Hepatic stellate cell (primary cell): Measurements from ENCODE around the gene CIDEC.
"Not testable (repeated sequence)": the region's sequence is repeated elsewhere in the genome, so short reads cannot be mapped to it uniquely, and the experiment has no call there.

Experiments
- DNase-seq: peaks from one replicate; pipeline ENCODE4 v3.0.0; 2011; ENCODE audit warnings: low spot score

CIDEC gene

DNA sequence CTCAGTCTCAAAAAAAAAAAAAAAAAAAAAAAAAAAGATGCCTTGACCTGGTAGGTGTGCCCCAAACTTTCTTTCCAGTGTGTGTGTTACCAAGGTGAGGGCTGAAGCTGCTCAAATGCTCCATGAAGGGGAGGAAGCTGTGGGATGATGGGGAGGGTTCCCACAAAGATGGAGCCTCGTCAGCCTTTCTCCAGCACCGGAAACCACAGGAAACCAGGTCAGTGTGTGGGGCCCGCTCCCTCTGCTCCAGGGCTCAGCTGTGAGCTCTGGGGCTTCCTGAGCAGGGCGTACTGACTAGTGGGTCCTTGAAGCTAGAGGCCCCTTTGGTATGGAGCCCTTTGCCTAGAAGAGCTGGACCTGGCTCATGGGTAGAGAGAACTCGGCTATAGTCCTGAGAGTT lies 21.9 kb upstream of the CIDEC start:
- DNase-seq = no peak

- DNase-seq = not testable (repeated sequence)
These were observed 20.9 kb upstream of the CIDEC start for GRCh38 chr3:9900965-9901415.

GRCh38 chr3:9899289-9899791 lies 19.3 kb upstream of the CIDEC start:
- DNase-seq = no peak

DNA sequence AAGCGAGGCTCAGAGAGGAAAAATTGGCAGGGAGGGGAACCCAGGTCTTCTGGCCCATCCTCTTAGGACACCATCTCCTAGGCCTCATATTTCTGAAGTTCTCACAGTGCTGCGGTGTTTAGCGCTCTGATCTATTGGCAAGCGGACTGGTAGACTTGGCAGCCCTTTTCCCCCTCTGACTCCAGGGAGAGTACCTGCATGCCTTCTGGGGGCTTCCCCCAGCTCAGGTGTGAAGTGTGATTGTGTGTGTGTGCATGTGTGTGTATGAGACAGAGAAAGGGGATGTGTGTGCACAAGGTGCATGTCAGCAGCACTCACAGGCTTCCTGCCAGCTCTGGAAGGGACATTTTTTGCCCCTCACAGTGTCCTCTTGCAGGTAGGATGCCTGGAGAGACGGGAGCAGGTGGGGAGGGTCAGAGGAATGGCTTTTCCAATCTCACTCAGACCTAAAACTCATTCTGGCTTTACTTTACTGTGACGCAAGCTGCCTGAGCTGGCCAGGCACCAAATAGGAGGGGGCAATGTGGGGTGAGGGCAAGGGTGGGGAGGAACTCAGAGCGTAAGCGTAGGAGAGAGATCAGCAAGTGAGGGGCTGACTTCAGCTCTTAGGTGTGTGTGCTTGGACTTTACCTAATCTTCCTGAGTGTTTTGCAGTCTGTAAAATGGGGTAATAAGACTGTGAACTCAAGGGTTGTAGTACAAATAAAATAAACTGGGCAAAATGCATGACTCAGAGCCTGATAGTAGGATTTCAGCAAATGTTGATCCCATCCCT lies 18.6 kb upstream of the CIDEC start:
- DNase-seq = no peak

GRCh38 chr3:9897408-9898372 lies 17.6 kb upstream of the CIDEC start:
- no peak for DNase-seq

- DNase-seq = not testable (repeated sequence)
These were observed 16.8 kb upstream of the CIDEC start for GRCh38 chr3:9896755-9897407.

DNA sequence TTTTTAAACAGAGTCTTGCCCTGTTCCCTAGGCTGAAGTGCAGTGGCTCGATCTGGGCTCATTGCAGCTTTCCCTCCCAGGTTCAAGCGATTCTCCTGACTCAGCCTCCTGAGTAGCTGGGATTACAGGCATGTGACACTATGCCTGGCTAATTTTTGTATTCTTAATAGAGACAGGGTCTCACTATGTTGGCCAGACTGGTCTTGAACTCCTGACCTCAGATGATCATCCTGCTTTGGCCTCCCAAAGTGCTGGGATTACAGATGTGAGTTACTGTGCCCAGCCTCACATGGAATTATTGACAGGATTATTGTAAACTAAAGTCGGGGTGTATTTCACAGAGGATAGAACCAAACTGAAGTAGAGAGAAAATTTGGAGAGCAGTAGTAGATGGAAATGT lies 15.7 kb upstream of the CIDEC start:
- not testable (repeated sequence) for DNase-seq

DNA sequence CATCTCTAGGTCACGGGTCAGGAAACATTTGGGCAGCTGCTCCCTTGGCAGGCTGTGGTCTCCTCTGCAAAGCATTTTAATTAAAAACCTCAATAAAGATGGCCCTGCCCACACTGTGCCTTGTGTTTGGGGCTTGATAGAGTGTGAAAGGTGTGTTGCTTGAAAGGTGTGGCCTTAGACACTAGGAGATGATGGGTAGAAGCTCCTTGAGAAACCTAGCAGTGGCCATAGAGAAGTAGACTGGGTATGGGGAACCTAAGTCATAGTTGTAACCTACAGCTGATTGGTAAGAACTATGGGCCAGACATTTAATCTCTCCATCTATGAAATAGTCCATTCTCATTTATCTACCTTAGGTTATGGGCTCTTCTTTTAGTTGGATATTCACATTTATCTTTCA lies 13.7 kb upstream of the CIDEC start:
- DNase-seq = no peak

DNA sequence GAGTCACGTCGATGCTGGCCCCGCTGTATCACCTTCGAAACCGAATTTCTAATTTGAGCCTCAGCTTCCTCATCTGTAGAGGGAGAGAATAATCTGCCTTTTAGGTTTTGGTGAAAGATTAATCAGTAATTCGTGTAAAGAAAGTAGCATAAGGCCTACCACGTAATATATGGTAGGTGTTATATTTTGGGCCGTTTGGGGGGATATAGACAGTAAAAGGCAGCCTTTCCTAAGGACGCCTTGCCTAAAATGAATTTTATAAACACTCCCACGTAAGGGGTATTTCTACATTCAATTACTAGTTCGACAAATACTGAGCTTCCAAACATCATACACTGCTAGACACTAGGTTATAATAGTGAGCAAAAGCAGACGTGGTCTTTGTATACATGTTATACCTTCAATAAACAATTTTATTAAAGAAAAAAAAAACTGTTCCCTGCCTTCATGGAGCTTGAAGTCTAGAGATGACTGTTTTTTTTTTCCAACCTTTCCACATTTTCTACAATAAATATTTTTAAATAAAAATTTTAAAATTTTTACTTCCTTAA lies 11.1 kb upstream of the CIDEC start:
- DNase-seq = no peak

DNA sequence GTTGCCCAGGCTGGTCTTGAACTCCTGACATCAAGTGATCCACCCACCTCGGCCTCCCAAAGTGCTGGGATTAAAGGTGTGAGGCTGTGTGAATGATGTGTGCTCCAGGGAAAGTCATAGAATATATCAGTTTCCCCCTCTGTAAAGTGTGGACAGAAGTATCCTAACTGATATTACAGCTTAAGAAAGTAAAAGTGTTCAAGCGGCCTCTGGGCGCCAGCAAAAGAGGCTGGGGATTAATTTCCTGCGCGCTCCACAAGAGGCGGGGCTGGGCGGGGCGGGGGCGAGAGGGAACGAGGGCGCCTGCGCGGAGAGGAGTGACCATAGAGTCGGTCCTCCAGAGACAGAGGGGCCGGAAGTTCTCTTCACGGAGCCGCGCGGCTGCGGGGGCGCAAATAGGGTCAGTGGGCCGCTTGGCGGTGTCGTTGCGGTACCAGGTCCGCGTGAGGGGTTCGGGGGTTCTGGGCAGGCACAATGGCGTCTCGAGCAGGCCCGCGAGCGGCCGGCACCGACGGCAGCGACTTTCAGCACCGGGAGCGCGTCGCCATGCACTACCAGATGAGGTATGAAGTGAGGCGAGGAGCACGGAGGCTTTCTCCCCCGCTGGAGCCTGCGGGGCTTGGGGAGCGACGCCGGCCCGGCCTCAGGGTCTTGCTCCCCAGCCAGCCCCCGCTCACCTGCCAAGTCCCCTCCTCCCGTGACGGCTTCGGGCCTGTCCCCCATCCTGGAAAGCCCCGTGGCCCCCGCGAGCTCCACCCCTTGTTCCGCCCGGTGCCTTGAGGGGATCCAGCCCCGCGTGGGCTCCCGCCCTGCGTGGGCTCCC lies 10.4 kb upstream of the CIDEC start, which contains the start of gene JAGN1:
Gene JAGN1 (plus strand): TSS at position 362 of the 823 bp plus-strand sequence. CDS start 113 bp downstream, at position 475.
- DNase-seq = peak; percentile 90

DNA sequence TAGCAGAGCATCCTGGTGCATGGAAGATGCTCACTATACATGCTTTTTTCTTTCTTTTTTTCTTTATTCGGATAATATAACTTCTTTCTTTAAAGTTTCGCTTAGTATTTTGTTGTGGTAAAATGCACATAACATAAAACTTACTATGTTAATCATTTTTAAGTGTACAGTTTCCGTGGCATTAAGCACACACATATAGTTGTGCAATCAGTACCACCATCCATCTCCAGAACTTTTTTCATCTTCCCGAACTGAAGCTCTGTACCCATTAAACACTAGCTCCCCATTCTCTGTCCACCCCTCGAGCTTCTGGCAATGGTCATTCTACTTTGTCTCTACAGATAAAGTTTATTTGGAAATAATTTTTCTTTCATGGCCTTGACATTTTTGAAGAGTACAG lies 9.4 kb upstream of the CIDEC start:
- DNase-seq = no peak

- no peak for DNase-seq
These were observed 8.5 kb upstream of the CIDEC start for GRCh38 chr3:9888540-9888939.

DNA sequence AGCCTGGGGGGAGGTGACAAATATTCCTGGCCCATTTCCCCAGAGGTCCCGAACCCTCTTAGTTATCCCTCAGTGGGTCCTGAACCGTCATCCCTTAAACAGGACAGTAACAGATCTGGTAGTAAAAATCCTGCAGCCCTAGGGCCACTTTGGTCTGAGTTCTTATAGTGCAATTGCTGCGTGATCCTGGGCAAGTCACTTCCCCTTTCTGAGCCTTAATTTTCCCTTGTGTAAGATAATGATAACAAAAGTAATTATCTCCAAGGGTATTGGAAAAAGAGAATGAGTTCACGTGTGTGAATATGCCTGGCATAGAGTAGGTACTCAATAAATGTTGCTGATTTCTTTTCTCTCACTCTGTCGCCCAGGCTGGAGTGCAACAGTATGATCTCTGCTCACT lies 7.4 kb upstream of the CIDEC start:
- DNase-seq = no peak

GRCh38 chr3:9886328-9886727 lies 6.3 kb upstream of the CIDEC start:
- no peak for DNase-seq

DNA sequence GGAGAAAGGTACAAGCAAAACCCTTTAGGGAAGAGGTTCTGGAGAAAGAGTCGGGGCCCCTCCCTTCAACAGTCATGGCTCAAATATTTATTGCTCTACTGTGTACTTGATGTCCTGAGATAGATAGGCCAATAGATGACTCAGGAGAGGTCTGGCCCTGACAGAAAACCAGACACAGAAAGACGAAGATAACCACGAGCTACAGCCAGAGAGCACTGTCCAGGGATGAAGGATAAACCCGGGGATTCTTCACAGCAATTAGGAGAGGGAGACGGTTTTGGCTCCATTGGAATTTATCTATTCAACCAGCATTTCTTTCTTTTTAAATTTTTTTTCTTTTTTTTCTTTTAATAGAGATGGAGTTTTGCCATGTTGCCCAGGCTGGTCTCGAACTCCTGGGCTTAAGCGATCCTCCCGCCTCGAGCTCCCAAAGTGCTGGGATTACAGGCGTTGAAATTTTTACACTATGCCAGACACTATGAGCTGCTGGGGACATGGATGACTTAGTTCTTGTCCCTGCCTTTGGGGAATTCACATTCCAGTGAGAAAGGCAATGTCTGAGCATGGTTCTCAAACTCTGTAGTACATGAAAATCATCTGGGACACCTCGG lies 4.6 kb upstream of the CIDEC start:
- peak; percentile 91 for DNase-seq

DNA sequence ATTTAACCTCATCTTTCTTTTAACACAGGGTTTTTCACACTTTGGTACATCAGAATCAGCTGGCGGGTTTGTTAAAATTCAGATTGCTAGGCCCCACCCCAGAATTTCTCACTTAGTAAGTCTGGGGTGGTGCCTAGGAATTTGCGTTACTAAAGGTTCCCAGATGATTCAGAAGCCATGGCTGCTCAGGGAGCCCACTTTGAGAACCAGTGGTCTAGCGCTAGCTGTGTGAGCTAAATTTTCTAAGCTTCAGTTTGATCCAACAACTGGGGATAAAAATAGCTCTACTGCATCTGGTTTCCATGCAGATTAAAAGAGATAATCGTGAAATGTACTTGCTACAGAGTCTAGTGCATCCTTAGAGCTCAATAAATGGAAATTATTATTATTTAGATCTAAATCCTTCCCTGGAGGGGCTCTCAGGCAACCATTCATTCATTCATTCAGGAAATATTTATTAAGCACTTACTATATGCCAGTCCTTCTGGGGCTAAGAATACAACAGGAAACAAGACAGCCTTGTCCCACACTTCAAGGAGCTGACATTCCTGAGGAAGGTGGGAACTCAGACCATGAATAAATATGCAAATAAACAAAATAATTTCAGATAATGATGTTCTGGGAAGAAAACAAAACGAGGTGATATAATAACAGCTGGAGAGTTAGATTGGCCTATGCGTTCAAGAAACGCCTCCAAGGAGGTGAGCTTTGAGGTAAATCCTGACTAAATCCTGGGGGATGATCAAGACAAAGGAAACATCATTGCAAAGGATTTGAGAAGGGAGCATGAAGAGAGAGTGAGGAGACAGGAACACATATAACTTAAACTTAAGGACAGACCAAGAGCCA lies 3.9 kb upstream of the CIDEC start:
- no peak for DNase-seq

GRCh38 chr3:9881441-9881840 lies 1.4 kb upstream of the CIDEC start:
- DNase-seq = no peak

DNA sequence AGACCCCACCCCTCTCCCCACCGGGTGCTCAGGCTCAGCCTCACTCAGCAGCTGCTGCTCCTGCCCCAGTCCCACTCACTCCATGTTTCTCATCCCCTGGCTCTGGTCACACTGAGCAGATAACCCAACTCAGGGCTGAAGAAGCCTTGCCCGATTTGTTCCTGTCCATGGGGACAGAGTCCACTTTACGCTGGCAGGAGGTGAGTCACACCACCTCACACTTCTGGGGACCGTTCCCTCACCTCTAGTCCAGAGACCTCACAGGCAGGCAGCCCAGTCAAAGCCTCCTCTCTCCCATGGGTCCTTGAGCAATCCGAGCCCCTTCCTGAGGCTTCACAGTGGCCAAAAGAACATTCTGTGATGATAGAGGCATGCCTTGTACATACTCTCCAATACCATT lies 1.4 kb downstream of the CIDEC start:
- no peak for DNase-seq

- DNase-seq = no peak
These were observed 3.1 kb downstream of the CIDEC start for GRCh38 chr3:9876991-9877390.

- not testable (repeated sequence) for DNase-seq
These were observed 3.8 kb downstream of the CIDEC start for GRCh38 chr3:9876255-9876654.
